SU-DHL-6 (cell line): ENCODE results near the gene SPRR2E.

Source experiments
- H2AFZ ChIP-seq: fragments of 200-600 bp; sonication (generic); 2 replicates; pipeline ENCODE4 v1.6.1; 2014; ENCODE audit warnings: low read depth, mild to moderate bottlenecking, moderate library complexity, mixed read lengths, antibody characterized with exemption, low read length; ENCODE audit not compliant: severe bottlenecking
- H3F3A ChIP-seq: fragments of 200-600 bp; shearing (Covaris generic); 2 replicates; pipeline ENCODE4 v1.6.0; 2016; ENCODE audit warnings: antibody characterized with exemption, mild to moderate bottlenecking; ENCODE audit not compliant: insufficient read depth
- H3K27ac ChIP-seq: fragments of 200-600 bp; sonication (generic); 2 replicates; pipeline ENCODE4 v1.5.1; 2016; ENCODE audit warnings: low read depth, mild to moderate bottlenecking, low read length, moderate library complexity, mixed read lengths
- H3K27me3 ChIP-seq: fragments of 200-600 bp; sonication (generic), shearing (Covaris generic); 2 replicates; pipeline ENCODE4 v1.6.0; 2014; ENCODE audit warnings: mild to moderate bottlenecking, low read length
- H3K36me3 ChIP-seq: fragments of 200-600 bp; sonication (generic); 2 replicates; pipeline ENCODE4 v1.6.1; 2014; ENCODE audit warnings: mild to moderate bottlenecking, low read length, mixed read lengths
- H3K4me2 ChIP-seq: fragments of 300-600, 200-600 bp; shearing (Covaris generic), sonication (generic); 2 replicates; pipeline ENCODE4 v1.6.0; 2014; ENCODE audit warnings: low read length, low read depth, mild to moderate bottlenecking; ENCODE audit not compliant: poor library complexity, severe bottlenecking
- H3K4me3 ChIP-seq: fragments of 200-600 bp; sonication (generic); 2 replicates; pipeline ENCODE4 v1.5.1; 2014; ENCODE audit warnings: antibody characterized with exemption, low read length, mild to moderate bottlenecking, mixed read lengths; ENCODE audit not compliant: insufficient read depth, poor library complexity, severe bottlenecking
- H3K79me2 ChIP-seq: fragments of 200-600 bp; sonication (generic); 2 replicates; pipeline ENCODE4 v1.6.1; 2014; ENCODE audit warnings: mild to moderate bottlenecking, low read length, moderate library complexity; ENCODE audit not compliant: insufficient read depth
- H3K9ac ChIP-seq: fragments of 200-600 bp; sonication (generic); 2 replicates; pipeline ENCODE4 v1.7.0; 2014; ENCODE audit warnings: mild to moderate bottlenecking, low read length
- H3K9me2 ChIP-seq: fragments of 200-600 bp; sonication (generic); replicated peaks from 2 replicates; pipeline ENCODE4 v1.6.1; 2014; ENCODE audit warnings: low read length; ENCODE audit not compliant: insufficient read depth
- H3K9me3 ChIP-seq: fragments of 200-600 bp; sonication (generic); 2 replicates; pipeline ENCODE4 v1.6.1; 2014; ENCODE audit warnings: low read length, mixed read lengths; ENCODE audit not compliant: insufficient read depth
- H4K20me1 ChIP-seq: fragments of 200-600 bp; sonication (generic); 2 replicates; pipeline ENCODE4 v1.6.1; 2014; ENCODE audit warnings: low read depth, mild to moderate bottlenecking, antibody characterized with exemption, low read length, moderate library complexity, mixed read lengths
- EZH2phosphoT487 ChIP-seq: fragments of 200-600 bp; sonication (generic), shearing (Covaris generic); conservative IDR thresholded peaks from 2 replicates; pipeline ENCODE4 v1.6.1; 2018; ENCODE audit warnings: mild to moderate bottlenecking, antibody characterized with exemption, low read length, moderate library complexity, mixed read lengths
- TF ChIP-seq, protein P1 (sequence below): fragments of 200-600 bp; sonication (generic); IDR thresholded peaks from one replicate; pipeline ENCODE4 v1.5.1; 2017; ENCODE audit warnings: antibody characterized with exemption, mild to moderate bottlenecking, low read length, moderate library complexity; ENCODE audit not compliant: insufficient read depth, poor library complexity, severe bottlenecking

The SPRR2E gene

DNA sequence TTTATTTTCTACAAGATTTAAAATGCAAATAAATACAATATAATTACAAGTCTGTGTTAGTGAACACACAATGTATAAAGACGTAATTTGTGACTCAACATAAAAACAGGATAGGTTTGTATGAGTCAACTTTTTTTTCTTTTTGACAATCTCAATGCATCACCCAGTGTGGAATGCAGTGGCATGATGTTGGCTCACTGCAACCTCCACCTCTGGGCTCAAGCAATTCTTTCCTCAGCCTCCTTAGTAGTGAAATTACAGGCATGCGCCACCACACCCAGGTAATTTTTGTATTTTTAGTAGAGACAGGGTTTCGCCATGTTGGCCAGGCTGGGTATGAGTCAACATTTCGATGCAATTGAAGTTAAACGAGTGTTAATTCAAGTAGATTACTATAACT is 5.9 kb upstream of the SPRR2E start:
- Histone ChIP-seq H4K20me1 (no peaks in the 10 kb centered on the region), H3K9me3 (no peaks in the 10 kb centered on the region), H3K9me2 (no peaks in the 10 kb centered on the region), H3K36me3 (no peaks in the 10 kb centered on the region), H3K4me3 (no peak overlapping the region), H3K9ac (no peak overlapping the region), H3F3A (no peaks in the 10 kb centered on the region), H3K27ac (no peak overlapping the region), H2AFZ (no peak overlapping the region), H3K4me2 (no peak overlapping the region), H3K79me2 (no peaks in the 10 kb centered on the region), H3K27me3 (no peaks in the 10 kb centered on the region)
- TF ChIP-seq, protein P1, sequence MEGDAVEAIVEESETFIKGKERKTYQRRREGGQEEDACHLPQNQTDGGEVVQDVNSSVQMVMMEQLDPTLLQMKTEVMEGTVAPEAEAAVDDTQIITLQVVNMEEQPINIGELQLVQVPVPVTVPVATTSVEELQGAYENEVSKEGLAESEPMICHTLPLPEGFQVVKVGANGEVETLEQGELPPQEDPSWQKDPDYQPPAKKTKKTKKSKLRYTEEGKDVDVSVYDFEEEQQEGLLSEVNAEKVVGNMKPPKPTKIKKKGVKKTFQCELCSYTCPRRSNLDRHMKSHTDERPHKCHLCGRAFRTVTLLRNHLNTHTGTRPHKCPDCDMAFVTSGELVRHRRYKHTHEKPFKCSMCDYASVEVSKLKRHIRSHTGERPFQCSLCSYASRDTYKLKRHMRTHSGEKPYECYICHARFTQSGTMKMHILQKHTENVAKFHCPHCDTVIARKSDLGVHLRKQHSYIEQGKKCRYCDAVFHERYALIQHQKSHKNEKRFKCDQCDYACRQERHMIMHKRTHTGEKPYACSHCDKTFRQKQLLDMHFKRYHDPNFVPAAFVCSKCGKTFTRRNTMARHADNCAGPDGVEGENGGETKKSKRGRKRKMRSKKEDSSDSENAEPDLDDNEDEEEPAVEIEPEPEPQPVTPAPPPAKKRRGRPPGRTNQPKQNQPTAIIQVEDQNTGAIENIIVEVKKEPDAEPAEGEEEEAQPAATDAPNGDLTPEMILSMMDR: no peak
- TF ChIP-seq EZH2phosphoT487: no peak

DNA sequence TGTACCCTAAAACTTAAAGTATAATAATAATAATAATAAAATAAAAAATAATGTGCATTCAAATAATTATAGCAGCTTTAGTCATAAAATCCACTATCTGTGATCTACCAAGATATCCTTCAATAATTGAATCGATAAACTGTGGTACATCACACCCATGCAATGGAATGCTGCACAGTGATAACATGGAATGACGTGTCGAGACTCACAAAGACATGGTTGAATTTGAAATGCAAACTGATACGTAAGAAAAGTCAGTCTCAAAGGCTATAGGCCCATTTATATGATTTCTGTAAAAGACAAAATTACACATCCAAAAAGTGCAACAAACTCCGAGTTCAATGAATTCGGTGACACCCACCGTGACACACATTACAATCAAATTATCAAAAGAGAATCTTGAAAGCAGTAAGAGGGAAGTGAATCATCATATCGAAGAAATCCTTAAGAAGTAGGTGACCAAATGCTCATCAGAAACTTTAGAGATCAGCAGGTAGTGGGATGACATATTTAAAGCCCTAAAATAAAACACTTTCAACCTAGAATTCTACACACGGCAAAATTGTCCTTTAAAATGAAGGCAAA is 5.2 kb upstream of the SPRR2E start:
- no peak for TF ChIP-seq EZH2phosphoT487
- TF ChIP-seq, protein P1: no peak
- H3K9ac ChIP-seq: no peak overlapping the region
- H3K79me2 ChIP-seq: no peaks in the 10 kb centered on the region
- no peaks in the 10 kb centered on the region for H3K27me3 ChIP-seq
- no peaks in the 10 kb centered on the region for H3F3A ChIP-seq
- H3K9me3 ChIP-seq: no peaks in the 10 kb centered on the region
- H4K20me1 ChIP-seq: no peaks in the 10 kb centered on the region
- H3K4me3 ChIP-seq: no peak overlapping the region
- no peaks in the 10 kb centered on the region for H3K9me2 ChIP-seq
- no peak overlapping the region for H2AFZ ChIP-seq
- H3K27ac ChIP-seq: no peak overlapping the region
- no peaks in the 10 kb centered on the region for H3K36me3 ChIP-seq
- no peak overlapping the region for H3K4me2 ChIP-seq

DNA sequence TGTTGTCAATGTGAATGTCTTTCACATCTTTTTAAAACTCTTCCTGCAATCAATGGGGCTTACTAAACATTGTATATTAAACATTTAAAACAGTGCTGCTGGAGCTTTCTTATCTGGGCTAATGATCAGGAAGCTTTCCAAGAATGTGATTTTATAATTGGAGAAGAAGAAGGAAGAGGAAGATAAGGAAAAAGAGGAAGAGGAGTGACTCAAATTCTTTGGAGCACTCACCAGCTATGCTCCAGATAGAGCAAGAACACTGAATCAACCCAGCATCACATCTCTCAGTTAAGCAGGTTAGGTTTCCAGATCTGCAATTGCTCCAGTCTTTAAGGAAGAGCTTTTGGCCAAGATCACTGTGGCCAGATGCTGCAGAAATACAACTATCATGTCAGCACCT is 1.4 kb upstream of the SPRR2E start:
- Histone ChIP-seq H3K27ac (no peak overlapping the region), H2AFZ (no peak overlapping the region), H3K4me3 (no peak overlapping the region), H3K4me2 (no peak overlapping the region), H3K9ac (no peak overlapping the region), H3K27me3 (no peaks in the 10 kb centered on the region), H3F3A (no peaks in the 10 kb centered on the region), H3K9me3 (no peaks in the 10 kb centered on the region), H3K36me3 (no peaks in the 10 kb centered on the region), H3K9me2 (no peaks in the 10 kb centered on the region), H3K79me2 (no peaks in the 10 kb centered on the region), H4K20me1 (no peaks in the 10 kb centered on the region)
- TF ChIP-seq EZH2phosphoT487: no peak
- TF ChIP-seq, protein P1: no peak
